HG03066 (cell line): ENCODE measurements around the gene DUOX1.

Experiments
- ATAC-seq: cut with Tn5 transposase; IDR thresholded peaks from one replicate; pipeline ENCODE4 v1.9.1; 2021; ENCODE audit warnings: low read depth; ENCODE audit not compliant: unreplicated experiment

DUOX1 gene

DNA sequence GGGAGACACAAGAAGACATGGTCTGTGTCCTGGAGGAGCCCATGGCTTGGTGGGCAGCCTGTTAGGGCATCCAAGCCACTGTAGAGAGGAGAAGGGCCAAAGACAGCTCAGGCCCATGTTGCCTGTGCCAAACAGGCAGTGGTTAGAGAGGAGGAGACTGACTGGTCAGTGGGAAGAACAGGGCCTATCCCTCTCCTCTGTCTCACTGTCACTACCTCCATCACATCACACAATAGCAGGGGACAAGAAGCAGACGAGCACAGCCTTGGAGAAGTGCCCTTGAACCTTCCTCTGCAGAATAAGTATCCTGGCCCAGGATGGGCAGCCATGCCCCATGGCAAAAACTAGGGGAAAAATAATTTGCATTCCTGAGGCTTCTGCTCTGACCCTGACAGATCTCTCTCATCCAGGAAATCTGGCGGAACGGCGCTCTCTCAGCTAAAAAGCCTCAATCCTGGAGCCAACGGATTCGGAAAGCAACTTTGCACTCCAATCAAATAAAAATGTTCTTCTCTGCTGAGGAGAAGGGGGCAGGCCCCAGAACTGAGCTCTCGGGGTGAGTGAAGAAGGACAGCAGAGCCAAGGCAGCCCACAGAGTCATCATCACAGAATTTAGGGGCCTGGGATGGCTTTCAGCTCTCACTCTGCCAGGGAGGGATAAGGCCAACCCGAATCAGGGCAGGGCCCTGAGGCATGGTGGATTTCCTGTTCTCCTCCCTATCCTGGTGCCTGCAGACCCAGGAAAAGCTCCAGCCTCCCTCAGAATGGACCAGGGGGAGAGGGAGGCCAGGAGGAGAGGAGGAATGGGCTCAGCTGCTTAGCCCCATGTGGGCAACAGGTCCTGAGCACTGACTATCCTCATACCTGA lies 56.3 kb downstream of the DUOX1 start:
- ATAC-seq, result no peak

DNA sequence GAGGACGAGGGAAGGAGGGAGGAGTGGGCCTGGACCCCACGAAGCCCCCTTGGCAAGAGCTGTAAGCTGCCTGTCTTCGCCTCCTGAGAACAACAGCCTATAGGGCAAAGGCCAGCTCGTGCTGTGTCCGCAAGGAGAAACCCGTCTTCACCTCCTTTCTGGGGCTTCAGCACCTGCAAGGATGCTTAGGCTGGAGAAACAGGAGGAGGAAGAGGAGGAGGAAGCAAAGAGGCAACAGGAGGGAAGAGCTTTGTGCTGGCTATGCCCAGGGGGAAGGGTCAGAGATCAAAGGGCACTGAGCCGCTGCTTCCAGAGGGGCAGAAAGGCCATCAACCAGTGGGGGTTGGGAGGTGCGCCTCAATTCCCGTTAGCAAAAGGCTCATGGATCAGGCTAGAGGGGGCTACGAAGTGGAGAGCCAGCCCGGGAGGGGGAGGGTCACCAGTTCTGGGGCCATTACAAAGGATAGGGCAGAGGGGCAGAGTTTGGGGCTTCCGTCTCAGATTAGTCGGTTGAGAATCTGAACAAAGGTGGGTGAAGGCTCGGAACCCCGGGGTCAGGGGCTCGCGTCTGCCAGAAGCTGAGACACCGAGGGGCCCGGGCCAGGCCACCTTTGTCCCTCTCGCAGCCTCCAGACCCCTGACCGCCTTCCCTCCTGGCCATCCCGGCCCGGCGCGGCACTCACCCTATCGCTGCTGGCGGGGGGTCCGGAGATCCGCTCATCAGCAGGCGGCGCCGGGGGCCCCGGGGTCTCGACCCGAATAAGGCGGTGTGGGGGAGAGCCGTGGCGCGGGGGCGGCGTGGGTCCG lies 57.2 kb downstream of the DUOX1 start:
- no peak for ATAC-seq

DNA sequence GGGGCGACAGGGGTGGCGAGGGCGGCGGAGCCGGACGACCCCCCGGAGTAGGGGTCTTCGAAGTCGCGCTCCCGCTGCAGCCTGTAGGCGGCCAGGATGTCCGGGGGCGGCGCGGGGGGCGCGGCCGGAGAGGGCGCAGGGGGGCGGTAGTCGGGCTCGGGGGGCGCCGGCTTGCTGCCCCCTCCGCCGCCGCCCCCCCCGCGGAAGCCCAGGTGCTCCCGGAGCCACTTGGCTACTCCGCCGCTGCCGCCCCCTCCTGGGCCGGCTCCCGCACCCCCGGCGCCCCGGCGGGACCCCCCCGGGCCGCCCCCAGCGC lies 57.7 kb downstream of the DUOX1 start:
- no peak for ATAC-seq

GRCh38 chr15:45187894-45188830 lies 58.4 kb downstream of the DUOX1 start, which contains the start of gene SHF:
Gene SHF (minus strand): TSS chr15:45187966. CDS start chr15:45187951, 15 bp downstream.
- ATAC-seq, result peak; percentile 50

DNA sequence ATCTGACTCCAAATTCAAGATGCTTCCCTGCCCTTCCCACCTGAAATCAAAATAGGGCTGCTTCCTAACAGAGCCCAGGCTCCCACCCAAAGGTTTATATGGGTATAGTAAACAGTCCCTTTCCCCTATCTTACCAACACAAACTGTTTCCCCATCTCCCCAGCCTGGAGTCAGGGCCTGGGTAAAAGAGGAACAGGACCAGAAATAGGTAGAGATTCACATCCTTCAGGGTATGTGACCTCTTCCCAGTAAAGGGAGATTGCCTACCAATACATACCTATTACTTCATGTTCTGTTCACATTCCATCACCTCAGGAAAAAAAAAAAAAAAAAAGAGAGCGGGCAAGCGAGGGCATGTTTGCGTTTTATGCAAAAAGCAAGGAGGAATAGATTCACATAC lies 67.7 kb downstream of the DUOX1 start:
- no peak for ATAC-seq

GRCh38 chr15:45198337-45199135 lies 68.7 kb downstream of the DUOX1 start:
- ATAC-seq, result peak; percentile 53

DNA sequence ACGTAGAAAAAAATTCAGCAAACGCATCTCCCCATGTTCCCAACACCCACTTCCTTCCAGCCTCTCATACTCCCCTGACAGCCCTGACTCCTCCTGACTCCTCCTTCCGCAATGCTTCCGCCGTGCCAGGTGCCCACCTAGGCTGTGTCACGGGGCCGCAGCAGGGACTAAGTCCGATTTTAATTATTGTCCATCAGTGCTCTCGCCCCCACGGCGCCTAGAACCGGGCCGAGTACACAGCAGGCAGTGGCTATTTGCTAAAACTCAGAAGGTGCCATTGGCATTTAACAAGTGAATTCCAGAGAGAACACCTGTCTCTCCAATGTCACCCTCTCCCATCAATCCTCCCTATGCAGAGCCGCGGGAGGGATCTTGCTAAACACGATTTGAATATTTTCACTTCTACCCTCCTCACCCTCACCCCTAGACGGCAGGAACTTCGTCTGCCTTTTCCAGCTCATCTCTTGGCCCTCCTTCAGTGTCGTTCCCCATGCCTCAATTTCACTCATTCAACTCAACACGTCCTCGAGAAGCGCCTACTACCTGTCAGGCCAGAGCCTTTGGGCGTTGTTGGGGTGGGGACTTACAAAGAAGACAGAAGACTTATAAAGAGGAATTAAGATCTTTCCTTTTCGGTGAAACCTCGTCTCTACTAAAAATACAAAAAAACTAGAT lies 69.5 kb downstream of the DUOX1 start:
- no peak for ATAC-seq

DNA sequence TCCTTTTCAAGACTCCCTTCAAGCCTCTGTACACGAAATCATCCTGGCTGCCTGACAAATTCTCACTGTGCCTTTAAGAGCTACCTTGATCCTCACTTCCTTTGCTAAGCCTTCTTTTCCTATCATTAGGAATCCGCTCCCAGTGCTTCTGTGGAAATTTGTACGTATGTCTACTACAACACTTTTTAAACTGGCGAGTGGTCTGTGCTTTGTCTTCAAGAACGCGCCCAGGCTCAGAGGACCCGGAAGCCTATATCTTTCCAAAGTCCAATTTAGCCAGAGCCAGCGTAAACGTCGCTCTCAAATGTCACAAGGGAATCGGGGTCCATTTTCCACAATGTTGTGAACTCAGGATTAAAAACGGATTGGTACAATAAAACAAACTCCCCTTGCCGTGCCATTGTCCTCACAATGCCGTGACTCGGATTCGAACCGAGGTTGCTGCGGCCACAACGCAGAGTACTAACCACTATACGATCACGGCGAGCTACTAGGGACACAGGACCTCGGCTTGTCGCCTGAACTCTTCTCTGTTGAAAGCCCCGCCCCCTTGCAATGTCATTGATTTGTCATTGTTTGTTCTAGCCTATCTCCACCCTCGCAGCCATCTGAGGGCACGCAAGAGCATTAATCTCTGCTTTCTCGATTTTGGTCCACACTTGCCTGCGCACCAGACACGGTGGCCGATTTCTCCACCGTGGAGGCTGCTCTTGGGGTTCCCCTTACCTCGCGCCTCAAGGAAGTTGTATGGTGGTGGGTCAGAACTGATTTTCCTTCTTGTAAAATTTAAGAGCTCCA lies 70.4 kb downstream of the DUOX1 start:
- ATAC-seq, result peak; percentile 39

DNA sequence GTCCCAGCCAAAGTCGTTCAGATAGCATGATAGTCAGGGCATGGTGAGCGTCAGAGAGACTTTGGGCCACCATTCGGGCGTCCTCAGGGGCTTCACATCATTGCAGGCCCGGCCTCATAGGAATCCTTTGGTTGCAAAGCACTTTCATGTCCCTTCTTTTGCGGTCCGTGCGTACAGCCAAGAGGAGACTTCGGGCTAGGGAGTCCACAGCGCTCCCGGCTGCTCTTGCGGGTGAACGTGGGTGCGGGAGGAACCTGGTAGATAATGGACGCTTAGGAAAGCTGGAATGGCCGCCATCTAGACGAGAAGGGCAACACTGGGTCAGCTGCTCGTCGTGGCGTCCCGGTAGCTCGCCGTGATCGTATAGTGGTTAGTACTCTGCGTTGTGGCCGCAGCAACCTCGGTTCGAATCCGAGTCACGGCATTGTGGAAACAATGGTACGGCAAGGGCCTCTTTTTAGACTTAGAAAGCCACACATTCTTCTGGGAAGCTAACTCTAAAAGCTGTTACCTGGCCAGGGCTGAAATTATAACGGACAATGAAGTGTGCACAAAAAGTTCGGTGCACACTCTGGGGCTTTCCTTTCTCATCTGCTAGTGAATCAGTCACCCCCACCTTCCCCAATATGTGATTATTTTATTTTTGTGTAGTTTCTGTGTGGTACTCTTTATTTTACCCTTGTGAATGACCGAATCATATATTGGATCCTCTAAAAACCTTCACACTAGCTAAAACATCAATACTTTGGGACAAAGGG lies 71.2 kb downstream of the DUOX1 start:
- ATAC-seq, result peak; percentile 1

- no peak for ATAC-seq
These were observed 71.7 kb downstream of the DUOX1 start for GRCh38 chr15:45201557-45201859.

GRCh38 chr15:45201869-45202268 lies 72.1 kb downstream of the DUOX1 start:
- ATAC-seq, result no peak

GRCh38 chr15:45203182-45203581 lies 73.4 kb downstream of the DUOX1 start:
- no peak for ATAC-seq

DNA sequence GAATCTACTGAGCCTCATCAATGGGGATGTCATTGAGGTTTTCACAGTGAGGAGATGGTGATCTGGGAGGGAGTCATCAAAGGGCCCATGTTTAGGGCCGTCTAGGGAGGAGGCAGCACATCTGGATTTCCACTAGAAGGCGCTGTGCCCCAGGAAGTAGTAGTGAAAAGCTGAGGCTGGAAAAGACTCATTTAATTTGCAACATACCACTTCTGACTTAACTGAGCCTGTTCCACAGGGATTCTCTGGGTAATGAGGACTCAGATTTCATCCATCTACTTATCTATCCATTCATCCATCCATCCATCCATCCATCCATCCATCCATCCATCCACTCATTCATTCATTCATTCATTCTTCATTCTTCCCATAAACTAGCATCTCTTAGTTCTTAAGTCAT lies 75.4 kb downstream of the DUOX1 start:
- no peak for ATAC-seq

DNA sequence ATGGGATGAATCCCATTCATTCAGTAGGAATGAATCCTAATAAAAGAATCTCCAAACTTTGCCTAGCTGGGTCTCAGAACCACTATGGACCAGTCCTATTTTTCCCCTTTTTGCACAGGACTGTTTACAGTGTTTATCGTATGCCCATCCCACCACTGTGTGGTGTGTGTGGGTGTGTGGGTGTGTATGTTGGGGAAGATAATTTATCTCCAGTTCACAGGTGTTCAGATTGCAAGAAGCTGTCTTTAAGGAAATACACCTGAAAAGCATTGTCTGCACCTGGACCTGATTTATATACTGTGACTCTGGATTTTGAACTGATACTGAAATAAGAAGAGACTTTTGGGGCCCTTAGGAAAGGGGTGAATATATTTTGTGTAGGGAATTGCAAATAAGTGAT lies 82.7 kb downstream of the DUOX1 start:
- no peak for ATAC-seq
